D721Med (cell line): ENCODE measurements around the gene PF4V1.

Source experiments
- DNase-seq: peaks from one replicate; pipeline ENCODE4 v3.0.0; 2011; ENCODE audit warnings: low spot score; ENCODE audit not compliant: insufficient read length
- FAIRE-seq: peaks from 2 replicates; lab custom pipeline; 2011; peaks lifted over from hg19 to GRCh38; lab: Jason Lieb, UNC
- CTCF ChIP-seq: IDR thresholded peaks from 2 replicates; pipeline ENCODE4 v1.5.1; 2012; ENCODE audit warnings: mild to moderate bottlenecking, control low read depth; ENCODE audit not compliant: insufficient read depth; ENCODE audit errors: missing control alignments

PF4V1 gene

DNA sequence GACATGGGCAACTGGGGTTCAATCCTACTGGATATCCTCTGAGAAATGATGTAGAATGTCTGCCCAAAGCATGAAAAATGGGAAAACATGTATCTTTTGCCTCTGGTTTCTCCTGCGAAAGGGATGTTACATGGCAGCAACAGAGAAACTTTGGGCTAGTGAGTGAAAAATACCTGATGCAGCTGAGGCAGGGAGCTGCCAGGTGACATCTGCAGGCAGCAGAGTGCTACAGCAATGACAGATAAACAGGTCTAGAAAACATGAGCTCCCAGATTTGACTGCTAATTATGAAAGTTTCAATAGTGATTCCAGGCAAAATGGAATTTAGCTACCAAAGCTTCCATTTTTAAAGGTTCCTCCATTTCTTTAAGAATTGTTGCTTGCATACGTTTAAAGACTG is 11.3 kb downstream of the PF4V1 start:
- no peak for TF ChIP-seq CTCF
- FAIRE-seq, result no peak
- no peak for DNase-seq

DNA sequence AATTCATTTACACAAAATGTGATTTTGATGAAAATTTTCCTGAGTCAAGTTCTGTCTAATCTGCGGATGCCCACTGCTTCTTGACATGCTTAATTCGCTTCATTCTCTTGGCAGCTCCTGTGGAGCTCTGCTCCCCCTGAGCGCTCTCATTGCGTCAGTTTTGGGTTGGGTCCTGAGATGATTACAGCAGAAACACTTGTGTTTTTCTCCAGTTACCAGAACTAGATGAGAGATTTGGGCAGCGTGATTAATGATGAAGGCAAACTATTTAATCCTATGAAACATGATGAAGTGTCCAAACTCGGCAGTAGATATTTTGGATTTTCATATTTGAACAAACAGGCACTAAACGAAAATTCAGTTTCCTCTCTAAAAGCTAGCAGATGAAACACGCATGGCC is 11.9 kb downstream of the PF4V1 start:
- no peak for DNase-seq
- TF ChIP-seq CTCF, result no peak
- no peak for FAIRE-seq

DNA sequence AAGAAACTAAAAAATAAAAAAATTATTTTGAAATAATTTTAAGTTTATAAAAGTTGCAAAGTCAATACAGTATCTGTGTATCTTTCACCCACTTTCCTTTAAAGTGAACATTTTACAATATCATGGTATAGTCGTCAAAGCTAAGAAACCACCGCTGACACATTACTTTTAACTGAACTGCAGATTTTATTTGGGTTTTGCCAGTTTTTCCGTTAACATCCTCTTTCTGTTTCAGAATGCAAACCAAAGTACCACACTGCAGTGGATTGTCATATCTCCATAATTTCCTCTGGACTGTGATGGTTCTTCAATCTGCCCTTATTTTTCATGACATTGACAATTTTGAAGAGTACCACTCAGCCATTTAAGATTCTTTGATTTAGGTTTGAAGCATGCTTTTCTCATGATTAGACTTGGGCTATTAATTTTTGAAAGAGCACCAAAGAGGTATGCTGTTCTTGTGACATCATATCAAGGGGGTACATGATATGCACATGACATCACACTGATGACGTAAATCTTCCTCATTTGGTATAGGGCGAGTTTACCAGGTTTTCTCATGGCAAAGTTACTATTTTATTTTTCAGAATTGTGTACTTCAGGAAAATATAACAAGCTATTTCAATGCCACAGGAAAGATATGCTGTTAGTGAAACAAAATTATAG is 12.5 kb downstream of the PF4V1 start:
- TF ChIP-seq CTCF, result no peak
- FAIRE-seq, result no peak
- DNase-seq, result no peak

- DNase-seq, result no peak
- FAIRE-seq, result no peak
- TF ChIP-seq CTCF, result no peak
Measured at GRCh38 chr4:73866246-73866645, 13.2 kb downstream of the PF4V1 start.

DNA sequence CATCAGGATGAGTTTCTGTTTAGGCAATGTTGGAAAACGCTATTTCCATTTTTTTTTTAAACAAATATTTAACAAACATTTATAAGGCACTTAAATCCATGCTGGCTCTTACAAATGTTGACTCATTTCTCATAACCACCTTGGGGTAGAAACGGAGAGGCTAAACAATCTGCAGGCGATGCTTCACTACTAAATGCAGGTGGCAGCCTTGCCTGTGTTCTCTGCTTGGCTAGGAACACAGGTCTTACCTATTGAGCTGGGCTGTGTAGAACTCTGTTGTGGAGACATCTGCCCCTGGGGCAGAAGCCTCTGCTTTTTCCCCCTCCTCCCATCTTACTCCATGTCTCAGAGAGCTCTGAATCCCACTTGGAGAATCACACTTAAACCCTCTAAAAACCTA is 14.7 kb downstream of the PF4V1 start:
- no peak for DNase-seq
- FAIRE-seq, result no peak
- TF ChIP-seq CTCF, result no peak

GRCh38 chr4:73868206-73869129 is 15.4 kb downstream of the PF4V1 start:
- peak; percentile 11 for FAIRE-seq
- no peak for TF ChIP-seq CTCF
- DNase-seq, result no peak
